GM18907 (cell line): ENCODE results near the gene NUTM1.
A peak's percentile ranks its signal among the peaks of the same experiment; 100 is the strongest.

Experiments
- ATAC-seq: cut with Tn5 transposase; IDR thresholded peaks from one replicate; pipeline ENCODE4 v1.9.1; 2021; ENCODE audit warnings: mild to moderate bottlenecking, moderate library complexity; ENCODE audit not compliant: unreplicated experiment

Gene NUTM1

GRCh38 chr15:34342737-34343575 is at the start of gene NUTM1, which contains the start of gene NOP10:
TSS of gene NUTM1 (plus strand) at chr15:34343315. CDS start at chr15:34343697, 382 bp downstream.
TSS of gene NOP10 (minus strand) at chr15:34343136. CDS start at chr15:34343073, 63 bp downstream.
- peak; percentile 84 for ATAC-seq

DNA sequence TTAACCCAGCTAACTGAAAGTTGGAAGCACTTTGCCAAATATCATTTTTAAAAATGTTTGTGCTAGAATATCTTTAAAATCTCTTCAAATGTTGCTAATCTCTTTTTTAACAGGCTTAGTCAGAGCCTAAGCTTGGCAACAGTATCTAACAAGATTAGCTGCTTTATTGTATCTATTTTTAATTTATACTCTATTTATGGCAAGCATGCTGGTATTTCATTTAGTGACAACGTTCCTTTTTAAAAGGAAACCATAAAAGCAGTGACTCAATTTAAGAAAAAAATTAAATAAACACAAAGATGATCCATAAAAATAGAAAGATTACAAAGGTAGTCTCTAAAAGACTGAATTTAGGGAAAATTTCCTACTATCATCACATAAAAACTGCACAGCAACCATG is 46.1 kb upstream of the NUTM1 start:
- no peak for ATAC-seq

DNA sequence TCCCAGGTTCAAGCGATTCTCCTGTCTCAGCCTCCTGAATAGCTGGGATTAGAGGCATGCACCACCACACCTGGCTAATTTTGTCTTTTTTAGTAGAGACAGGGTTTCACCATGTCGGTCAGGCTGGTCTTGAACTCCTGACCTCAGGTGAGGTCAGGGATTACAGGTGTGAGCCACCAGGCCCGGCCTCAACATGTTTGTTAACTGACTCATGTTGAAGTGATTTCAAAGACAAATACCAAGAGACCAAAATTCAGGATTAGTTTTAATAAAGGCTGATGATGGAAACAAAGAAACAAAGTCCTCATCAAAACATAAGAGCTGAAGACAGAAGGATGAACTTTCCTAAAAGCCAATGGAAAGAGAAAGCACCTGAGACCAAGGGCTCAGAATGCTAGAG is 42.1 kb upstream of the NUTM1 start:
- no peak for ATAC-seq

- ATAC-seq = no peak
Observed at GRCh38 chr15:34304613-34305012, 38.5 kb upstream of the NUTM1 start.

GRCh38 chr15:34311563-34311962 is 31.6 kb upstream of the NUTM1 start:
- ATAC-seq = no peak

- no peak for ATAC-seq
Observed at GRCh38 chr15:34314491-34315490, 28.3 kb upstream of the NUTM1 start.

- peak; percentile 70 for ATAC-seq
Observed at GRCh38 chr15:34318277-34319079, 24.6 kb upstream of the NUTM1 start.

DNA sequence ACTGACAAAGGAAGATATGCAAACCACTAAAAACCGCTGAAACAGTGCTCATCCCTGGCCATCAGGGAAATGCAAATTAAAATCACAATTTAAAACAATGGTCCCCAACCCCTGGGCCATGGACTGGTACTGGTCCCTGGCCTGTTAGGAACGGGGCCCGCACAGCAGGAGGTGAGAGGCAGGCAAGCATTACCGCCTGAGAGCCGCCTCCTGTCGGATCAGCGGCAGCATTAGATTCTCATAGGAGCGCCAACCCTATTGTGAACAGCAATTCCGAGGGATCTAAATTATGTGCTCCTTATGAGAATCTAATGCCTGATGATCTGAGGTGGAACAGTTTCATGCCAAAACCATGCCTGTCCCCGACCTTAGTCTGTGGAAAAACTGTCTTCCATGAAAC is 19.9 kb upstream of the NUTM1 start:
- ATAC-seq = no peak

GRCh38 chr15:34324933-34325332 is 18.2 kb upstream of the NUTM1 start:
- ATAC-seq = no peak

- ATAC-seq = no peak
Observed at GRCh38 chr15:34325368-34325767, 17.7 kb upstream of the NUTM1 start.

GRCh38 chr15:34327906-34328305 is 15.2 kb upstream of the NUTM1 start:
- ATAC-seq = no peak

- no peak for ATAC-seq
Observed at GRCh38 chr15:34329006-34329405, 14.1 kb upstream of the NUTM1 start.

- ATAC-seq = no peak
Observed at GRCh38 chr15:34330279-34330678, 12.8 kb upstream of the NUTM1 start.

DNA sequence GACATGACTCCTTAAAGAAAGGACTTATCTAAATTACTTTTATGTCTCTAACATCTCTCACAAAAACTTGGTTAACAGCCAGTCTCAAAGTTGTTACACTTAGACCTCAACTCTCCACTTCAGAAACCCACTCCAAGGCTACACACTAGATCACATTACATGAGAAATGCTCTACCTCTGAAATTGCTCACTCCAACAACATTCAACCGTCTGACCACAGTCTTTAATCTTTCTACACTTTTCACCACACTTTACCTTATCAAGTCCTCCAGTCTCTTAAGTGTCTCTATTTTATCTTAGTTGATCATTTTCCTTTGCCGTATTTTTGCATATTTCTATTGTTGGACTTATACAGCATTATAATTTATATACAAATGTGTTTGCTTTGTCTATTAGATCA is 11.3 kb upstream of the NUTM1 start:
- ATAC-seq = no peak

- no peak for ATAC-seq
Observed at GRCh38 chr15:34332553-34333120, 10.5 kb upstream of the NUTM1 start.

GRCh38 chr15:34334672-34335071 is 8.4 kb upstream of the NUTM1 start:
- no peak for ATAC-seq

- ATAC-seq = no peak
Observed at GRCh38 chr15:34335176-34336032, 7.7 kb upstream of the NUTM1 start.

GRCh38 chr15:34336231-34336990 is 6.7 kb upstream of the NUTM1 start:
- no peak for ATAC-seq
